ENCODE results near the gene MCM9. TPM values are rescaled to one million over a fixed set of nuclear protein-coding genes. Genes with fewer than 3 reads are reported as not detected.
"Not testable (repeated sequence)": the region's sequence is repeated elsewhere in the genome, so short reads cannot be mapped to it uniquely, and the experiment has no call there.

MCM9 gene
- total RNA-seq, 4 donors from 2014 or later, result 17.3 to 38.8 (median 23.0) TPM

GRCh38 chr6:118772886-118773285 lies 162.1 kb downstream of the MCM9 start:
- no peak for TF ChIP-seq POLR2A (IDR thresholded peaks at IDR 0.05)
- H3K27me3 ChIP-seq, result no peaks in the 10 kb centered on the region
- no peak overlapping the region for H3K27ac ChIP-seq

GRCh38 chr6:118771253-118771652 lies 163.7 kb downstream of the MCM9 start:
- no peaks in the 10 kb centered on the region for H3K4me1 ChIP-seq
- no peak overlapping the region for H3K27ac ChIP-seq
- no peak overlapping the region for H3K4me3 ChIP-seq
- no peak for TF ChIP-seq CTCF (IDR thresholded peaks at IDR 0.05)
- H3K9me3 ChIP-seq, result no peaks in the 10 kb centered on the region
- H3K36me3 ChIP-seq, result no peaks in the 10 kb centered on the region
- no peak for DNase-seq
- H3K27me3 ChIP-seq, result no peaks in the 10 kb centered on the region

More at GRCh38 chr6:118772886-118773285, 162.1 kb downstream of the MCM9 start:
- no peak for DNase-seq
- H3K4me3 ChIP-seq, result no peak overlapping the region
- H3K9me3 ChIP-seq, result no peaks in the 10 kb centered on the region
- no peaks in the 10 kb centered on the region for H3K36me3 ChIP-seq
- no peaks in the 10 kb centered on the region for H3K4me1 ChIP-seq

- H3K4me3 ChIP-seq, result no peak overlapping the region
- no peak overlapping the region for H3K27ac ChIP-seq
- H3K36me3 ChIP-seq, result no peaks in the 10 kb centered on the region
- H3K9me3 ChIP-seq, result no peaks in the 10 kb centered on the region
- H3K4me1 ChIP-seq, result no peaks in the 10 kb centered on the region
- TF ChIP-seq POLR2A (IDR thresholded peaks at IDR 0.05), result no peak
- TF ChIP-seq CTCF (IDR thresholded peaks at IDR 0.05), result no peak
- no peaks in the 10 kb centered on the region for H3K27me3 ChIP-seq
- no peak for DNase-seq
Observed at GRCh38 chr6:118770835-118771234, 164.1 kb downstream of the MCM9 start.

- Histone ChIP-seq H3K4me1 (no peaks in the 10 kb centered on the region), H3K36me3 (no peaks in the 10 kb centered on the region), H3K9me3 (no peaks in the 10 kb centered on the region), H3K4me3 (no peak overlapping the region), H3K27me3 (no peaks in the 10 kb centered on the region), H3K27ac (no peak overlapping the region)
- TF ChIP-seq CTCF (IDR thresholded peaks at IDR 0.05) (no peak), POLR2A (IDR thresholded peaks at IDR 0.05) (no peak)
- DNase-seq, result no peak
Observed at GRCh38 chr6:118770112-118770788, 164.7 kb downstream of the MCM9 start.

- Histone ChIP-seq H3K4me1 (no peaks in the 10 kb centered on the region), H3K27ac (peak overlapping the region in 1 of 4 donors; percentile 31), H3K9me3 (no peaks in the 10 kb centered on the region), H3K36me3 (no peaks in the 10 kb centered on the region), H3K27me3 (no peaks in the 10 kb centered on the region), H3K4me3 (no peak overlapping the region)
- TF ChIP-seq CTCF (IDR thresholded peaks at IDR 0.05) (no peak), POLR2A (IDR thresholded peaks at IDR 0.05) (no peak)
- DNase-seq, result no peak
Observed at GRCh38 chr6:118768904-118769325, 166.0 kb downstream of the MCM9 start.

- no peaks in the 10 kb centered on the region for H3K4me1 ChIP-seq
- H3K9me3 ChIP-seq, result no peaks in the 10 kb centered on the region
- H3K27ac ChIP-seq, result peak overlapping the region in 1 of 4 donors; percentile 31
- no peaks in the 10 kb centered on the region for H3K27me3 ChIP-seq
- no peaks in the 10 kb centered on the region for H3K36me3 ChIP-seq
- H3K4me3 ChIP-seq, result no peak overlapping the region
- no peak for TF ChIP-seq POLR2A (IDR thresholded peaks at IDR 0.05)
- no peak for TF ChIP-seq CTCF (IDR thresholded peaks at IDR 0.05)
- DNase-seq, result no peak
Observed at GRCh38 chr6:118768441-118768840, 166.5 kb downstream of the MCM9 start.

GRCh38 chr6:118765316-118765715 lies 169.6 kb downstream of the MCM9 start:
- H3K4me3 ChIP-seq, DNase-seq, H3K27ac ChIP-seq, H3K4me1 ChIP-seq, H3K36me3 ChIP-seq, H3K9me3 ChIP-seq, H3K27me3 ChIP-seq: not testable (repeated sequence)

All from Peyer's patch (tissue), 4 donors.